GM12878 (cell line): ENCODE results near the gene BTG1. TPM values are rescaled to one million over a fixed set of nuclear protein-coding genes. Genes with fewer than 3 reads are reported as not detected.

ENCODE experiments used
- ATAC-seq: fragments of 200-7000 bp; cut with Tn5 transposase; 3 replicates; pipeline ENCODE4 v1.9.1; 2020; ENCODE audit warnings: mild to moderate bottlenecking, moderate library complexity
- BruUV-seq: library from RNA; stranded (reverse); fragments of 400-500 nt; replicated peaks from 2 replicates; lab custom pipeline; 2021; lab: Mats Ljungman, UMichigan
- CTCF ChIA-PET: fragments of 300-600 bp; sonication (Branson Sonifier 250); formaldehyde crosslinking; extraction: SDS; loops from one replicate; lab custom pipeline; 2021; ENCODE audit warnings: inconsistent platforms; lab: Yijun Ruan, JAX
- POLR2A ChIA-PET: fragments of 350-600 bp; formaldehyde crosslinking; extraction: SDS; loops from one replicate; lab custom pipeline; 2021; ENCODE audit warnings: inconsistent platforms; lab: Charles Lee
- RAD21 ChIA-PET: fragments of 300-600 bp; sonication (Branson Sonifier 250); formaldehyde crosslinking; loops from one replicate; lab custom pipeline; 2023; ENCODE audit warnings: antibody characterized with exemption; ENCODE audit not compliant: unreplicated experiment; lab: Charles Lee
- SMC1A ChIA-PET: fragments of 300-600 bp; sonication (Branson Sonifier 250); formaldehyde crosslinking; loops from one replicate; lab custom pipeline; 2023; ENCODE audit not compliant: unreplicated experiment, uncharacterized antibody; lab: Charles Lee
- DNase-seq: peaks from one replicate; pipeline ENCODE4 v3.0.0-alpha.2; 2011; ENCODE audit warnings: low read depth, low spot score
- FAIRE-seq: peaks from 3 replicates; lab custom pipeline; 2011; peaks lifted over from hg19 to GRCh38; lab: Jason Lieb, UNC
- H2AFZ ChIP-seq: 2 replicates; pipeline ENCODE4 v1.6.0; 2011; ENCODE audit warnings: low read depth, low read length, control low read depth; ENCODE audit not compliant: control insufficient read depth
- H3K27ac ChIP-seq: 2 replicates; pipeline ENCODE4 v1.5.1; 2011; ENCODE audit warnings: control low read depth; ENCODE audit not compliant: control insufficient read depth, insufficient read depth
- H3K27me3 ChIP-seq, 2 experiments: replicated peaks in 1 of 2; 2 replicates each; pipeline versions ENCODE4 v1.6.0 to v1.6.1; 2011; ENCODE audit warnings: low read length in 1 of 2; ENCODE audit not compliant: control insufficient read depth in 2 of 2, insufficient read depth in 2 of 2
- H3K36me3 ChIP-seq, 2 experiments: 2 replicates each; pipeline ENCODE4 v1.5.1; 2011; ENCODE audit warnings: low read length in 1 of 2; ENCODE audit not compliant: control insufficient read depth in 2 of 2, insufficient read depth in 2 of 2
- H3K4me1 ChIP-seq: 2 replicates; pipeline ENCODE4 v1.6.1; 2011; ENCODE audit warnings: mild to moderate bottlenecking, low read length, moderate library complexity, mixed read lengths; ENCODE audit not compliant: control insufficient read depth, insufficient read depth
- H3K4me2 ChIP-seq: 2 replicates; pipeline ENCODE4 v1.6.0; 2011; ENCODE audit warnings: control low read depth; ENCODE audit not compliant: control insufficient read depth, insufficient read depth
- H3K4me3 ChIP-seq: fragments of 200-600 bp; sonication (generic); 2 replicates; pipeline ENCODE4 v1.5.1; 2016
- H3K79me2 ChIP-seq: 2 replicates; pipeline ENCODE4 v1.6.0; 2011; ENCODE audit warnings: low read length; ENCODE audit not compliant: control insufficient read depth, insufficient read depth
- H3K9ac ChIP-seq: 2 replicates; pipeline ENCODE4 v1.8.0; 2011; ENCODE audit warnings: low read length, control low read depth, mixed read lengths; ENCODE audit not compliant: control insufficient read depth, insufficient read depth
- H3K9me3 ChIP-seq: replicated peaks from 3 replicates; pipeline ENCODE4 v1.5.1; 2011; ENCODE audit warnings: mild to moderate bottlenecking, low read length; ENCODE audit not compliant: control insufficient read depth, insufficient read depth
- H4K20me1 ChIP-seq: 2 replicates; pipeline ENCODE4 v1.6.0; 2011; ENCODE audit not compliant: control insufficient read depth, insufficient read depth
- FOS ChIP-seq: IDR thresholded peaks from 3 replicates; pipeline ENCODE4 v1.6.1; 2011; ENCODE audit warnings: borderline replicate concordance; ENCODE audit not compliant: insufficient read length; ENCODE audit errors: extremely low read depth
- ZNF384 ChIP-seq: IDR thresholded peaks from 2 replicates; pipeline ENCODE4 v1.6.1; 2012; ENCODE audit warnings: low read depth, mild to moderate bottlenecking, low read length, improper control_type of control experiment, borderline replicate concordance
- WGBS: methylation state at CpG from one replicate; pipeline ENCODE4 v1.1.6; 2016; ENCODE audit warnings: low lambda C conversion rate; ENCODE audit not compliant: insufficient replicate concordance, insufficient coverage; ENCODE audit errors: missing lambda C conversion rate; 5-methylcytosine and 5-hydroxymethylcytosine counted together
- in situ Hi-C: fragments of 300-500 bp; cut with MboI; formaldehyde crosslinking; loops from 9 replicates; pipeline ENCODE4 v1.14.3; 2018; ENCODE audit warnings: mixed read lengths
- intact Hi-C: fragments of 100-400 bp; cut with micrococcal nuclease; formaldehyde crosslinking; loops from one replicate; pipeline ENCODE4 v1.14.2; 2022; ENCODE audit not compliant: unreplicated experiment
- polyA plus RNA-seq, 11 experiments: library from polyadenylated mRNA; depleted of rRNA in 4 of 11; unstranded in 6 of 11; stranded (reverse) in 5 of 11; fragments of >200 nt; fragmentation: Nextera tagmentation in 4 of 11; fragmentation: Illumina TruSeq in 1 of 11; extraction: Ambion mirVana in 4 of 11; extraction: Trizol in 1 of 11; gene quantifications; 1 replicate in 1 of 11; 2 replicates in 10 of 11; pipeline versions ENCODE4 v1.2.1 to v1.2.3, GENCODE V29; 2011 to 2016; ENCODE audit warnings: inconsistent platforms in 2 of 11, missing spikeins in 2 of 11, low read depth in 1 of 11
- total RNA-seq, 4 experiments: library from RNA; depleted of rRNA in 3 of 4; stranded (reverse); fragments of >200 nt in 3 of 4; fragmentation: Illumina TruSeq in 1 of 4; extraction: Trizol in 1 of 4; gene quantifications; 2 replicates each; pipeline versions ENCODE4 v1.2.1 to v1.2.3, GENCODE V29; 2013 to 2021
- TF ChIP-seq, protein P1 (sequence below): fragments of 450-650 bp; IDR thresholded peaks from 2 replicates; pipeline ENCODE4 v1.6.1; 2016; ENCODE audit warnings: mild to moderate bottlenecking
- TF ChIP-seq, protein P2 (sequence below): IDR thresholded peaks from 2 replicates; pipeline ENCODE4 v1.6.1; 2011; ENCODE audit warnings: mild to moderate bottlenecking, low read depth, low read length, moderate library complexity; ENCODE audit not compliant: insufficient replicate concordance

BTG1 gene
- total and polyA plus RNA-seq, 10 of the 15 experiments (the other 5 are each of a cell fraction or from before 2014, with no cell fraction given) = 23.7 to 194 (median 56.4) TPM

DNA sequence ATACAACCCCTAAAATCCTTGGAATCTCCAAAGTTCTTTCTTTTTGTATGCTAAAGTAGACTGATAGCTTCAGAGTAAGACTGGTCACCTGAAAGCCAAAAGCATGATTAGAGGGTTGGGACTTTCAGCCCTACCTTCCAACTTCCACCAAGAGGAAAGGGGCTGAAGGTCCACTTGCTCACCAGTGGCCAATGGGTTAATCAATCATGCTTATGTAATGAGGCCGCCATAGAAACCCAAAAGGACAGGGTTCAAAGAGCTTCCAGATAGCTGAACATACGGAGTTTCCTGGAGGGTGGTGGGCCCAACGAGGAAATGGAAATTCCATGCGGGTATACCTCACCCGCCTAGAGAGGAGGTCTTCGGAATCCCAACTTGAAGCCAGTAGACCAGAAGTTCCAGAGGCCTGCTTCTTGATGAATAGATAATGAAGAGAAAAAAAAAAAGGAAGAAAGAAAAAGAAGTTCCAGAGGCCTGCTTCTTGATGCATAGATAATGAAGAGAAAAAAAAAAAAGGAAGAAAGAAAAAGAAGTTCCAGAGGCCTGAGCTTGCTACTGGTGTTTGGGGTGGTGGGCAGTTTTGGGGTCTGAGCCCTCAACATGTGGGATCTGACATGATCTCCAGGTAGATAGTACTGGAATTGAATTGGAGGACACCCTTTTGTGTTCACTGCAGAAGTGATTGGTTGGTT lies 11.2 kb upstream of the BTG1 start:
- H3K36me3 ChIP-seq = no peaks in the 10 kb centered on the region
- peak overlapping the region; percentile 52 for H2AFZ ChIP-seq
- in situ Hi-C loops (no loop called here), intact Hi-C loops (loop anchor here (5.0 kb wide), 1 partner anchor 50 kb away; no protein-coding TSS in a partner anchor)
- H4K20me1 ChIP-seq = no peaks in the 10 kb centered on the region
- H3K79me2 ChIP-seq = no peaks in the 10 kb centered on the region
- no TSS peak for BruUV-seq
- peak overlapping the region; percentile 60 for H3K4me2 ChIP-seq
- no peaks in the 10 kb centered on the region for H3K27me3 ChIP-seq
- peak overlapping the region; percentile 45; the same call in 1 of the 2 replicates for H3K27ac ChIP-seq
- no peak overlapping the region for H3K9ac ChIP-seq
- no peak for TF ChIP-seq FOS
- TF ChIP-seq ZNF384 = peak; percentile 75; the same call in 1 of the 2 replicates
- TF ChIP-seq, protein P1, sequence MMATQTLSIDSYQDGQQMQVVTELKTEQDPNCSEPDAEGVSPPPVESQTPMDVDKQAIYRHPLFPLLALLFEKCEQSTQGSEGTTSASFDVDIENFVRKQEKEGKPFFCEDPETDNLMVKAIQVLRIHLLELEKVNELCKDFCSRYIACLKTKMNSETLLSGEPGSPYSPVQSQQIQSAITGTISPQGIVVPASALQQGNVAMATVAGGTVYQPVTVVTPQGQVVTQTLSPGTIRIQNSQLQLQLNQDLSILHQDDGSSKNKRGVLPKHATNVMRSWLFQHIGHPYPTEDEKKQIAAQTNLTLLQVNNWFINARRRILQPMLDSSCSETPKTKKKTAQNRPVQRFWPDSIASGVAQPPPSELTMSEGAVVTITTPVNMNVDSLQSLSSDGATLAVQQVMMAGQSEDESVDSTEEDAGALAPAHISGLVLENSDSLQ = peak; percentile 54
- TF ChIP-seq, protein P2, sequence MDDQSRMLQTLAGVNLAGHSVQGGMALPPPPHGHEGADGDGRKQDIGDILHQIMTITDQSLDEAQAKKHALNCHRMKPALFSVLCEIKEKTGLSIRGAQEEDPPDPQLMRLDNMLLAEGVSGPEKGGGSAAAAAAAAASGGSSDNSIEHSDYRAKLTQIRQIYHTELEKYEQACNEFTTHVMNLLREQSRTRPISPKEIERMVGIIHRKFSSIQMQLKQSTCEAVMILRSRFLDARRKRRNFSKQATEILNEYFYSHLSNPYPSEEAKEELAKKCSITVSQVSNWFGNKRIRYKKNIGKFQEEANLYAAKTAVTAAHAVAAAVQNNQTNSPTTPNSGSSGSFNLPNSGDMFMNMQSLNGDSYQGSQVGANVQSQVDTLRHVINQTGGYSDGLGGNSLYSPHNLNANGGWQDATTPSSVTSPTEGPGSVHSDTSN = peak; percentile 46
- ChIA-PET POLR2A (interaction anchor here (0.7 to 19.5 kb wide), 3 partner anchors 9 to 93 kb away, joined by 3 to 222 read pairs (median 31); partner anchors contain the start of gene BTG1), CTCF (interaction anchor here (1.2 to 2.6 kb wide), 5 partner anchors 8 to 345 kb away, joined by 3 to 6 read pairs (median 4); partner anchors contain the start of gene BTG1), RAD21 (interaction anchor here (0.7 to 4.9 kb wide), 6 partner anchors 10 to 260 kb away, joined by 3 to 52 read pairs (median 4); partner anchors contain the start of gene BTG1), SMC1A (interaction anchor here (0.7 to 11.0 kb wide), 10 partner anchors 8 to 252 kb away, joined by 3 to 120 read pairs (median 4); partner anchors contain the start of gene BTG1)
- ATAC-seq (no peak), DNase-seq (no peak), FAIRE-seq (no peak)
- no peaks in the 10 kb centered on the region for H3K9me3 ChIP-seq
- peaks cover 21% of the 10 kb centered on the region for H3K4me1 ChIP-seq
- H3K4me3 ChIP-seq = peak overlapping the region; percentile 5; the same call in 1 of the 2 replicates
- WGBS = 37% methylated on average over 6 of the region's 6 CpGs
